SU-DHL-6 (cell line): ENCODE measurements around the gene PRPF6.

Experiments used
- CTCF ChIP-seq: fragments of 200-600 bp; sonication (generic); IDR thresholded peaks from one replicate; pipeline ENCODE4 v1.5.1; 2017; ENCODE audit warnings: antibody characterized with exemption, mild to moderate bottlenecking, low read length, moderate library complexity; ENCODE audit not compliant: insufficient read depth, poor library complexity, severe bottlenecking
- EZH2phosphoT487 ChIP-seq: fragments of 200-600 bp; sonication (generic), shearing (Covaris generic); conservative IDR thresholded peaks from 2 replicates; pipeline ENCODE4 v1.6.1; 2018; ENCODE audit warnings: mild to moderate bottlenecking, antibody characterized with exemption, low read length, moderate library complexity, mixed read lengths

- TF ChIP-seq CTCF, result no peak
- no peak for TF ChIP-seq EZH2phosphoT487
Measured at GRCh38 chr20:64063389-64064144, 82.6 kb downstream of the PRPF6 start.
